Iris pigment epithelial cell (primary cell): ENCODE results near the gene SMARCAD1.

ENCODE experiments used
- DNase-seq: peaks from one replicate; pipeline ENCODE4 v3.0.0-alpha.2; 2011; ENCODE audit warnings: low read depth

The SMARCAD1 gene

GRCh38 chr4:94207469-94208224 is at the start of gene SMARCAD1:
Gene SMARCAD1, plus strand, starts transcription at chr4:94207865. Its CDS starts 530 bp downstream, at chr4:94208395.
- peak; percentile 97 for DNase-seq

- no peak for DNase-seq
Observed at GRCh38 chr4:94158883-94159282, 48.8 kb upstream of the SMARCAD1 start.

- no peak for DNase-seq
Observed at GRCh38 chr4:94159790-94160189, 47.9 kb upstream of the SMARCAD1 start.

- peak; percentile 1 for DNase-seq
Observed at GRCh38 chr4:94160774-94161173, 46.9 kb upstream of the SMARCAD1 start.

GRCh38 chr4:94165256-94165655 is 42.4 kb upstream of the SMARCAD1 start:
- DNase-seq, result no peak

- DNase-seq, result peak; percentile 25
Observed at GRCh38 chr4:94168321-94168720, 39.3 kb upstream of the SMARCAD1 start.

GRCh38 chr4:94169803-94170372 is 37.8 kb upstream of the SMARCAD1 start:
- DNase-seq, result no peak

GRCh38 chr4:94171616-94172015 is 36.0 kb upstream of the SMARCAD1 start:
- DNase-seq, result peak; percentile 22

GRCh38 chr4:94175553-94176261 is 32.0 kb upstream of the SMARCAD1 start:
- no peak for DNase-seq

- DNase-seq, result no peak
Observed at GRCh38 chr4:94177822-94178221, 29.8 kb upstream of the SMARCAD1 start.

- DNase-seq, result no peak
Observed at GRCh38 chr4:94181815-94182214, 25.9 kb upstream of the SMARCAD1 start.

- DNase-seq, result no peak
Observed at GRCh38 chr4:94202769-94203168, 4.9 kb upstream of the SMARCAD1 start.

GRCh38 chr4:94208266-94208665 is 601 bp downstream of the SMARCAD1 start:
- no peak for DNase-seq

- DNase-seq, result no peak
Observed at GRCh38 chr4:94208918-94209317, 1.3 kb downstream of the SMARCAD1 start.

- DNase-seq, result no peak
Observed at GRCh38 chr4:94211861-94212260, 4.2 kb downstream of the SMARCAD1 start.

GRCh38 chr4:94214703-94215319 is 7.1 kb downstream of the SMARCAD1 start:
- DNase-seq, result no peak

- no peak for DNase-seq
Observed at GRCh38 chr4:94216394-94216793, 8.7 kb downstream of the SMARCAD1 start.

GRCh38 chr4:94219402-94219801 is 11.7 kb downstream of the SMARCAD1 start:
- DNase-seq, result no peak

GRCh38 chr4:94221916-94222315 is 14.3 kb downstream of the SMARCAD1 start:
- DNase-seq, result no peak

- DNase-seq, result no peak
Observed at GRCh38 chr4:94225449-94225848, 17.8 kb downstream of the SMARCAD1 start.

GRCh38 chr4:94226763-94227162 is 19.1 kb downstream of the SMARCAD1 start:
- no peak for DNase-seq

GRCh38 chr4:94228493-94229216 is 21.0 kb downstream of the SMARCAD1 start:
- no peak for DNase-seq
